Lung (tissue), 12 donors: Measurements from ENCODE around the gene CSNK1G3. TPM values are rescaled to one million over a fixed set of nuclear protein-coding genes. Genes with fewer than 3 reads are reported as not detected.
A peak's percentile ranks its signal among the peaks of the same experiment; 100 is the strongest.

Source experiments
- ATAC-seq: fragments of 200-7000 bp; cut with Tn5 transposase; one replicate; pipeline ENCODE4 v1.9.1; 2020; ENCODE audit warnings: moderate number of reproducible peaks; ENCODE audit not compliant: insufficient read depth, low FRiP score
- DNase-seq, 3 donors: peaks; one replicate each; pipeline ENCODE4 v3.0.0-alpha.2; 2013 to 2017
- H3K27ac ChIP-seq, 2 donors: one replicate each; pipeline ENCODE4 v1.5.1; 2013; ENCODE audit warnings: mild to moderate bottlenecking in 2 of 2, moderate library complexity in 2 of 2, control low read depth in 1 of 2, inconsistent platforms in 1 of 2, low read depth in 1 of 2, low read length in 1 of 2
- H3K27me3 ChIP-seq, 3 donors: one replicate each; pipeline ENCODE4 v1.5.1; 2013; ENCODE audit warnings: low read length in 2 of 3; ENCODE audit not compliant: control insufficient read depth in 3 of 3, insufficient read depth in 3 of 3
- H3K36me3 ChIP-seq, 4 donors: one replicate each; pipeline ENCODE4 v1.5.1; 2013; ENCODE audit warnings: low read length in 4 of 4, mild to moderate bottlenecking in 1 of 4, moderate library complexity in 1 of 4; ENCODE audit not compliant: control insufficient read depth in 4 of 4, insufficient read depth in 4 of 4
- H3K4me1 ChIP-seq, 5 donors: one replicate each; pipeline ENCODE4 v1.5.1; 2013; ENCODE audit warnings: low read length in 5 of 5, mild to moderate bottlenecking in 2 of 5, moderate library complexity in 1 of 5; ENCODE audit not compliant: control insufficient read depth in 5 of 5, insufficient read depth in 5 of 5
- H3K4me3 ChIP-seq: one replicate; pipeline ENCODE4 v1.5.1; 2013; ENCODE audit warnings: mild to moderate bottlenecking, control low read depth, moderate library complexity
- H3K9ac ChIP-seq, 2 donors: one replicate each; pipeline ENCODE4 v1.5.1; 2013; ENCODE audit warnings: low read length in 2 of 2, control low read depth in 1 of 2; ENCODE audit not compliant: insufficient read depth in 1 of 2
- H3K9me3 ChIP-seq, 4 donors: one replicate each; pipeline ENCODE4 v1.5.1; 2013; ENCODE audit warnings: low read length in 3 of 4, mild to moderate bottlenecking in 1 of 4, moderate library complexity in 1 of 4; ENCODE audit not compliant: control insufficient read depth in 4 of 4, insufficient read depth in 3 of 4
- WGBS, 2 donors: extraction: QIAGEN DNeasy Blood & Tissue Kit; methylation state at CpG; one replicate each; pipeline ENCODE4 v1.1.7; 2013; 5-methylcytosine and 5-hydroxymethylcytosine counted together
- polyA plus RNA-seq, 2 donors: library from polyadenylated mRNA; stranded (reverse); fragments of 200-250 nt; gene quantifications; one replicate each; pipeline ENCODE4 v1.2.1, GENCODE V29; 2013
- total RNA-seq, 2 donors: library from RNA; depleted of rRNA in 1 of 2; stranded (reverse); fragments of >200 nt in 1 of 2; gene quantifications; one replicate each; pipeline ENCODE4 v1.2.1, GENCODE V29; 2014 to 2021
- TF ChIP-seq, protein P1 (sequence below): IDR thresholded peaks from 2 replicates; pipeline ENCODE4 v1.5.1; 2012; ENCODE audit warnings: mild to moderate bottlenecking; ENCODE audit errors: control extremely low read depth, extremely low read depth
- donor health status: control.
- donor health status: control.
- donor health status: Bipolar disorder and iron deficiency.
- donor health status: healthy.
- donor health status: DM: yes; HTN: yes; CAD: no.

The CSNK1G3 gene
- total and polyA plus RNA-seq, 4 donors: 8.3 to 106 (median 21.0) TPM

DNA sequence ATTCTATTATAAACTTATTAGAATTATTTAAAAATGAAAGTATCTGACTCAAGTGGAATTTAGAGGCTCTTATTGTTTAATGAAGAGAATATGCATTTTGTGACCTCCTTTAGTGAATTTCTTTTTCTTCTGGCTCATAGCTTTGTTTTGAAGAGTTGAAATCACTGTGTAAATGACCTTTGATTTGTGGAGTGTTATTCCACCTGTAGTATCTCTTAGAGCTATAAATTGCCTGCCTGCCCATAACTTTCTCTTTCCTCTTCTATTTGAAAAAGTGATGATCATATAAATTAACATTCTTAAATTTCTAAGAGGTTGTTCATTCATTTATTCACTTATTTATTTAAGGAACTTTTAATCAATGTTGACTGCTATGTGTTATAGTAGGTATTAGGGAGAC, 16.1 kb downstream of the CSNK1G3 start:
- Histone ChIP-seq H3K9ac (no peak overlapping the region), H3K4me3 (no peak overlapping the region), H3K9me3 (no peaks in the 10 kb centered on the region), H3K27me3 (no peaks in the 10 kb centered on the region), H3K36me3 (no peaks in the 10 kb centered on the region), H3K27ac (no peak overlapping the region), H3K4me1 (peaks cover 0 to 7% (median 4%) of the 10 kb centered on the region in 5 donors)
- TF ChIP-seq, protein P1, sequence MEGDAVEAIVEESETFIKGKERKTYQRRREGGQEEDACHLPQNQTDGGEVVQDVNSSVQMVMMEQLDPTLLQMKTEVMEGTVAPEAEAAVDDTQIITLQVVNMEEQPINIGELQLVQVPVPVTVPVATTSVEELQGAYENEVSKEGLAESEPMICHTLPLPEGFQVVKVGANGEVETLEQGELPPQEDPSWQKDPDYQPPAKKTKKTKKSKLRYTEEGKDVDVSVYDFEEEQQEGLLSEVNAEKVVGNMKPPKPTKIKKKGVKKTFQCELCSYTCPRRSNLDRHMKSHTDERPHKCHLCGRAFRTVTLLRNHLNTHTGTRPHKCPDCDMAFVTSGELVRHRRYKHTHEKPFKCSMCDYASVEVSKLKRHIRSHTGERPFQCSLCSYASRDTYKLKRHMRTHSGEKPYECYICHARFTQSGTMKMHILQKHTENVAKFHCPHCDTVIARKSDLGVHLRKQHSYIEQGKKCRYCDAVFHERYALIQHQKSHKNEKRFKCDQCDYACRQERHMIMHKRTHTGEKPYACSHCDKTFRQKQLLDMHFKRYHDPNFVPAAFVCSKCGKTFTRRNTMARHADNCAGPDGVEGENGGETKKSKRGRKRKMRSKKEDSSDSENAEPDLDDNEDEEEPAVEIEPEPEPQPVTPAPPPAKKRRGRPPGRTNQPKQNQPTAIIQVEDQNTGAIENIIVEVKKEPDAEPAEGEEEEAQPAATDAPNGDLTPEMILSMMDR: no peak
- no peak for ATAC-seq
- no peak for DNase-seq

DNA sequence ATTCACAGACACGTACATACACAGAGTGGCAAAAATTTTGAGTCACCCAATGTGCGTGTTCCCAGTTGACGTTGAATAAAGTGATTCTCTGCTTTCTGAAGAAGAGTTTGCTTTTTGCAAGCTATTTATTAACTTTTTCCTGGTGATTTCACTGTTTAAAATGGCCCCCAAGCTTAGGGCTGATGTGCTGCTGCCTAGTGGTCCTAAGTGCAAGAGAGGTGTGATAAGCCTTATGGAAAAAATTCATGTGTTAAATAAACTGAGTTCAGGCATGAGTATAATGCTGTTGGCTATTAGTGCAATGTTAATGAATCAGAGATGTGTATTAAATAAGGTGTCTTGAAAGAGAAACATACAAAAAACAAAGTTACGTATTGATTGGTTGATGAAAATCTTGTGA, 16.9 kb downstream of the CSNK1G3 start:
- Histone ChIP-seq H3K4me3 (no peak overlapping the region), H3K36me3 (no peaks in the 10 kb centered on the region), H3K27ac (no peak overlapping the region), H3K9ac (no peak overlapping the region), H3K27me3 (no peaks in the 10 kb centered on the region), H3K4me1 (peaks cover 0 to 7% (median 4%) of the 10 kb centered on the region in 5 donors), H3K9me3 (no peaks in the 10 kb centered on the region)
- no peak for ATAC-seq
- DNase-seq: no peak
- WGBS, 2 donors: 96 to 97% methylated on average over 4 of the region's 4 CpGs
- TF ChIP-seq, protein P1: no peak

DNA sequence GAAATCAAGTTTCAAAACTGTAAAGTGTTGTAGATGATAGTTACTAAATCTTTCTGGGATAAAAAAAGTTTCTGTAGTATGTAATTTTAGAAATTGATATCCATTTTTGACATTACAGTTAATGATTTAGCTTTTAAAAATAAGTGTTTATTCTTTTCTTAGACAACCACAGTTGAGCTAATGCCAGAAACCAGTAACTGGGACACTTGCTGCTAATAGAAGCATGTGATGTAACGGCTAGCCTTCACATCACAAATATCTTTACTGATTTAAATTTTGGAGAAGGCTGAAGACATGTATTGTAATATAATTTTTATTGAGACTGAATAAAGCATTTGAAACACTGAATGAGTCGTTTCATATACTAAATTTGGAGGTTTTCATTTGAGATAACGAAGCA, 18.8 kb downstream of the CSNK1G3 start:
- H3K4me1 ChIP-seq: peaks cover 0 to 6% (median 2%) of the 10 kb centered on the region in 5 donors
- no peak for ATAC-seq
- H3K4me3 ChIP-seq: no peak overlapping the region
- H3K9me3 ChIP-seq: no peaks in the 10 kb centered on the region
- no peaks in the 10 kb centered on the region for H3K27me3 ChIP-seq
- no peaks in the 10 kb centered on the region for H3K36me3 ChIP-seq
- 84 to 85% methylated on average over 3 of the region's 3 CpGs for WGBS, 2 donors
- no peak overlapping the region for H3K27ac ChIP-seq
- peak in 2 of 3 donors; percentile 34 to 49 for DNase-seq
- TF ChIP-seq, protein P1: no peak
- no peak overlapping the region for H3K9ac ChIP-seq

DNA sequence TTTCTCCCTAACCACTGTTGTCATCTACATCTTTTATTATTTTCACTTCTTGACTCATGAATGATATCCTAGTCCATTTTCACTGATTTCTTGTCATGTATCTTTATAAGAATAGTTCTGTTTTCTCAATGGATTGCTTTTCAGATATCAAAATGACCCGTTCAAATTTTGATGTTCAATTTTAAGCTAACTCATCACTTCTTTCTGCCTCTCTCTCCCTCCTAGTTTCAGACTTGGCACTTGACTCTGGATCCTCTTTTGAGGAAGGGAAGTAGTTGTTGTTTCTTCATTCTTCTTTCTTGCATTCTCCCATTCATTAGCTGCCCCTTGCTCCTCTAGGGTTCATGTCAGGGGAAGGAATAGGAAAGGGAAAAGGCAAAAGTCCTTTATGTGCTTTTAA, 23.7 kb downstream of the CSNK1G3 start:
- H3K36me3 ChIP-seq: no peaks in the 10 kb centered on the region
- H3K27me3 ChIP-seq: no peaks in the 10 kb centered on the region
- no peak for DNase-seq
- peaks cover 0 to 6% (median 3%) of the 10 kb centered on the region in 5 donors for H3K4me1 ChIP-seq
- TF ChIP-seq, protein P1: no peak
- 78 to 83% methylated on average over 1 of the region's 1 CpG for WGBS, 2 donors
- no peak overlapping the region for H3K9ac ChIP-seq
- H3K4me3 ChIP-seq: no peak overlapping the region
- no peak for ATAC-seq
- no peak overlapping the region for H3K27ac ChIP-seq
- no peaks in the 10 kb centered on the region for H3K9me3 ChIP-seq
